NCI-H69 (cell line): Measurements from ENCODE around the gene LEPROT.
A peak's percentile ranks its signal among the peaks of the same experiment; 100 is the strongest.
"Not testable (repeated sequence)": the region's sequence is repeated elsewhere in the genome, so short reads cannot be mapped to it uniquely, and the experiment has no call there.

Experiments used
- DNase-seq: peaks from one replicate; lab custom pipeline; 2025; lab: John Stamatoyannopoulos, UW

The LEPROT gene

GRCh38 chr1:65437616-65438015 lies 17.1 kb downstream of the LEPROT start:
- no peak for DNase-seq

DNA sequence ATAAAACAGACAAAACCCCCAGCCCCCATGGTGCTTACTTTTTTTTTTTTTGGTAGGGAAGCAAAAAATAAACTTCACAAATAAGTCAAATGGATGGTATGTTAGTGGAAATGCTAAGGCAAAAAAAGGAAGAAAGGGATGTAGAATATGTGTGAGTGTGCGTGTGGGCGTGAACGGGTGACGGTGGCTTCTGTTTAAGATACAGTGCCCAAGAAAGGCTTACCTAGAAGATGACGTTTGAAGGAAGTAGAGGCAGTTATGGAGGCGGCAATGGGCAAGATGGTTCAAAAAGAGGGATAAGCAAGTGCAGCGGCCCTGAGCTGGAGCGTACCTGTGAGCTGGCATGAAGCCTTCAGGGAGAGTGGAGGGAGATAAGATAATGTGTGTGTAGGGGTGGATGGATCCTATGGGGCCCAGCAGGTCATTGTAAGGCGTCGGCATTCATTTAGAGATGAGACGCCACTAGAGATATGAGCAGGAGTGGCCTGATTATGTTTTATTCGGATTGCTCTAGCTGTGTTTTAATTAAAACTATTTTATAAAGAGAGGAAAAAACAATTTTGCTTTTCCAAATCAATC lies 19.9 kb downstream of the LEPROT start:
- no peak for DNase-seq

GRCh38 chr1:65440915-65441314 lies 20.4 kb downstream of the LEPROT start:
- DNase-seq: no peak

GRCh38 chr1:65441464-65441863 lies 21.0 kb downstream of the LEPROT start:
- no peak for DNase-seq

- DNase-seq: no peak
Measured at GRCh38 chr1:65442442-65442841, 22.0 kb downstream of the LEPROT start.

GRCh38 chr1:65443647-65444046 lies 23.2 kb downstream of the LEPROT start:
- DNase-seq: no peak

DNA sequence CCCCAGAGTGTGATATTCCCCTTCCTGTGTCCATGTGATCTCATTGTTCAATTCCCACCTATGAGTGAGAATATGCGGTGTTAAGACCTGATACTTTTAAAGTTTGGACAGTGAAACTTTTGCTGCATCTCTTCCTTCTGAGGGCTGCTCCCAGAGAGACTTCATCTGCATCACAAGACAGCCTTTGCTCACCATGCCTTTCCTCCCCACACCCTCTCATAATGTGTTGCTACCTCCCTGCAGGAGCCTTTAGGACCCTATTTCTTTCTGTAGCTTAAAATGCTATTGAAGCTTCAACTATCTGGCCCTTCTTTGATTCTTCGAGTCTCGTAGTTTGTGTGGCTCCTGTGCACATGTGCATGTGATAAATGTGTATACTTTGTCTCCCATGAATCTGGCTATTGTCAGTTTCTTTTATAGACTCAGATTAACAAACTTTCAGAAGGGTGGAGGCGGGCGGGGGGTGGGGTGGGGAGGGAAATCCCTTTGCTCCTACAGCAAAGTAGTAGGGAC lies 23.7 kb downstream of the LEPROT start:
- no peak for DNase-seq

GRCh38 chr1:65445837-65446236 lies 25.4 kb downstream of the LEPROT start:
- DNase-seq: no peak

GRCh38 chr1:65449214-65449823 lies 28.9 kb downstream of the LEPROT start:
- no peak for DNase-seq

DNA sequence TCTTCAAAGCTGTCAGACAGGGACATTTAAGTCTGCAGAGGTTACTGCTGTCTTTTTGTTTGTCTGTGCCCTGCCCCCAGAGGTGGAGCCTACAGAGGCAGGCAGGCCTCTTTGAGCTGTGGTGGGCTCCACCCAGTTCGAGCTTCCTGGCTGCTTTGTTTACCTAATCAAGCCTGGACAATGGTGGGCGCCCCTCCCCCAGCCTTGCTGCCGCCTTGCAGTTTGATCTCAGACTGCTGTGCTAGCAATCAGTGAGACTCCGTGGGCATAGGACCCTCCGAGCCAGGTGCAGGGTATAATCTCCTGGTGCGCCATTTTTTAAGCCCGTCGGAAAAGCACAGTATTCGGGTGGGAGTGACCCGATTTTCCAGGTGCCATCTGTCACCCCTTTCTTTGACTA lies 35.2 kb downstream of the LEPROT start:
- DNase-seq: not testable (repeated sequence)

GRCh38 chr1:65456481-65456880 lies 36.0 kb downstream of the LEPROT start:
- no peak for DNase-seq

GRCh38 chr1:65457868-65458267 lies 37.4 kb downstream of the LEPROT start:
- DNase-seq: no peak

- DNase-seq: no peak
Measured at GRCh38 chr1:65458730-65459396, 38.4 kb downstream of the LEPROT start.

- peak; percentile 51 for DNase-seq
Measured at GRCh38 chr1:65459397-65459768, 38.9 kb downstream of the LEPROT start.

- not testable (repeated sequence) for DNase-seq
Measured at GRCh38 chr1:65465837-65466236, 45.4 kb downstream of the LEPROT start.

DNA sequence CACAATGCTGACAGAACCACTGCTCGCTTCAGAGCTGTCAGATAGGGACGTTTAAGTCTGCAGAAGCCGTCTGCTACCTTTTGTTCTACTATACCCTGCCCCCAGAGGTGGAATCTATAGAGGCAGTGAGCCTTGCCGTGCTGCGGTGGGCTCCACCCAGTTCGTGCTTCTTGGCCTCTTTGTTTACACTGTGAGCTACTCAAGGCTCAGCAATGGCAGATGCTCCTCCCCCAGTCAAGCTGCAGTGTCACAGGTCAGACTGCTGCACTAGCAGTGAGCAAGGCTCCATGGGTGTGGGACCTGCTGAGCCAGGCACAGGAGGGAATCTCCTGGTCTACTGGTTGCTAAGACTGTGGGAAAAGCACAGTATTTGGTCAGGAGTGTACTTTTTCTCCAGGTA lies 47.1 kb downstream of the LEPROT start:
- peak; percentile 73 for DNase-seq

GRCh38 chr1:65469126-65469888 lies 48.8 kb downstream of the LEPROT start:
- DNase-seq: peak; percentile 2

- DNase-seq: peak; percentile 66
Measured at GRCh38 chr1:65469889-65470340, 49.4 kb downstream of the LEPROT start.

GRCh38 chr1:65470766-65471165 lies 50.3 kb downstream of the LEPROT start:
- peak; percentile 25 for DNase-seq

GRCh38 chr1:65471213-65471833 lies 50.9 kb downstream of the LEPROT start:
- DNase-seq: no peak

- peak; percentile 49 for DNase-seq
Measured at GRCh38 chr1:65471861-65472332, 51.4 kb downstream of the LEPROT start.

DNA sequence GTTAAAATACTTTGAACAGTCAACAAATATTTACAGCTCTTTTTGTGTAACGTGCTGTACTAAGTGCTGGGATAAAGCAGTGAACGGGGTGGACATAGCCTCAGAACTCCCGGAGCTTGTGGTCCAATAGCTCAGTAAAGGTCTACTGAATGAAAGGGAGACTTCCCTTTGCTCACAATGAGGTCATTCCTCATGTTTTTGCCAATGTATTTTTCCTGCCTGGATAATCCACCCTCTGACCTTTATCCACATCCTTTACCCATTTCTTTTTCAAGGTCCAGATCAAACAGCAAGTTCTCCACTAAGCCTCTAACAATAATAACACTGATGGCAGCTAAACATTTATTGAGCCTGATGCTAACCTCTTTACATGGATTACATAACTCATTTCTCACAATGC lies 55.9 kb downstream of the LEPROT start:
- DNase-seq: no peak
